HEK293 (cell line): ENCODE results near the gene CDH11.

Experiments used
- CTCF ChIA-PET: fragments of 350-600 bp; formaldehyde crosslinking; extraction: SDS; loops from one replicate; lab custom pipeline; 2021; ENCODE audit warnings: antibody characterized with exemption; lab: Yijun Ruan, JAX
- POLR2A ChIA-PET: fragments of 300-600 bp; formaldehyde crosslinking; extraction: SDS; loops from one replicate; lab custom pipeline; 2020; ENCODE audit warnings: antibody characterized with exemption, inconsistent platforms; lab: Yijun Ruan, JAX
- H3K27ac ChIP-seq: fragments of 200-500 bp; sonication (Bioruptor generic); 2 replicates; pipeline ENCODE4 v1.5.1; 2014; ENCODE audit warnings: low read depth, low read length, control low read depth, inconsistent platforms; ENCODE audit errors: extremely low read depth
- H3K36me3 ChIP-seq, 2 experiments: fragments of 200-500 bp in 1 of 2; sonication (Bioruptor generic) in 1 of 2; 1 replicate in 1 of 2; 2 replicates in 1 of 2; pipeline ENCODE4 v1.5.1; 2014 to 2017; ENCODE audit warnings: inconsistent platforms in 2 of 2, low read length in 2 of 2; ENCODE audit not compliant: control insufficient read depth in 2 of 2, insufficient read depth in 1 of 2
- H3K4me1 ChIP-seq: fragments of 200-500 bp; sonication (Bioruptor generic); 2 replicates; pipeline ENCODE4 v1.5.1; 2014; ENCODE audit warnings: mild to moderate bottlenecking, low read length, inconsistent platforms; ENCODE audit not compliant: control insufficient read depth, insufficient read depth
- H3K4me3 ChIP-seq: 2 replicates; pipeline ENCODE4 v1.5.1; 2011; ENCODE audit warnings: low read depth, mild to moderate bottlenecking, control low read depth, low read length, moderate library complexity
- H3K9me3 ChIP-seq: fragments of 200-500 bp; sonication (Bioruptor generic); 2 replicates; pipeline ENCODE4 v1.5.1; 2014; ENCODE audit warnings: low read depth, low read length, inconsistent platforms; ENCODE audit not compliant: control insufficient read depth, insufficient read depth
- EGR2 ChIP-seq: fragments of 450-650 bp; formaldehyde crosslinking; IDR thresholded peaks from 2 replicates; pipeline ENCODE4 v1.5.1; 2016; ENCODE audit warnings: low read depth, missing biosample characterization, missing genetic modification characterization
- GFI1B ChIP-seq: fragments of 450-650 bp; formaldehyde crosslinking; IDR thresholded peaks from 2 replicates; pipeline ENCODE4 v1.5.1; 2016; ENCODE audit warnings: missing biosample characterization, missing genetic modification characterization
- PRDM1 ChIP-seq: fragments of 450-650 bp; formaldehyde crosslinking; IDR thresholded peaks from 2 replicates; pipeline ENCODE4; 2016; ENCODE audit warnings: missing biosample characterization, missing genetic modification characterization
- SETDB1 ChIP-seq: IDR thresholded peaks from one replicate; pipeline ENCODE4 v1.6.1; 2017; ENCODE audit warnings: mild to moderate bottlenecking, low read length, moderate library complexity, mixed read lengths; ENCODE audit not compliant: insufficient read length
- TCF7L2 ChIP-seq: IDR thresholded peaks from 2 replicates; pipeline ENCODE4 v1.6.1; 2011; ENCODE audit warnings: low read depth, mild to moderate bottlenecking, inconsistent platforms, low read length, moderate library complexity, borderline replicate concordance
- YY2 ChIP-seq: fragments of 450-650 bp; formaldehyde crosslinking; IDR thresholded peaks from 2 replicates; pipeline ENCODE4 v1.5.1; 2016; ENCODE audit warnings: missing biosample characterization, missing genetic modification characterization
- ZNF175 ChIP-seq: fragments of 450-650 bp; formaldehyde crosslinking; IDR thresholded peaks from 2 replicates; pipeline ENCODE4 v1.5.1; 2016; ENCODE audit warnings: missing biosample characterization, missing genetic modification characterization
- ZNF23 ChIP-seq: fragments of 450-650 bp; formaldehyde crosslinking; IDR thresholded peaks from 2 replicates; pipeline ENCODE4 v1.5.1; 2016; ENCODE audit warnings: missing biosample characterization, missing genetic modification characterization, borderline replicate concordance
- ZNF292 ChIP-seq: fragments of 450-650 bp; formaldehyde crosslinking; IDR thresholded peaks from 2 replicates; pipeline ENCODE4 v1.5.1; 2016; ENCODE audit warnings: low read depth, missing biosample characterization, missing genetic modification characterization, borderline replicate concordance
- ZNF548 ChIP-seq: fragments of 450-650 bp; formaldehyde crosslinking; IDR thresholded peaks from 2 replicates; pipeline ENCODE4 v1.5.1; 2016; ENCODE audit warnings: missing biosample characterization, missing genetic modification characterization
- ZNF610 ChIP-seq: fragments of 450-650 bp; formaldehyde crosslinking; IDR thresholded peaks from 2 replicates; pipeline ENCODE4 v1.5.1; 2016; ENCODE audit warnings: missing biosample characterization, missing genetic modification characterization, borderline replicate concordance
- ZNF658 ChIP-seq: fragments of 450-650 bp; formaldehyde crosslinking; IDR thresholded peaks from 2 replicates; pipeline ENCODE4; 2016; ENCODE audit warnings: missing biosample characterization, missing genetic modification characterization
- ZNF701 ChIP-seq: fragments of 450-650 bp; formaldehyde crosslinking; IDR thresholded peaks from 2 replicates; pipeline ENCODE4 v1.5.1; 2016; ENCODE audit warnings: missing biosample characterization, missing genetic modification characterization
- ZNF747 ChIP-seq: fragments of 450-650 bp; formaldehyde crosslinking; IDR thresholded peaks from 2 replicates; pipeline ENCODE4 v1.5.1; 2016; ENCODE audit warnings: missing biosample characterization, missing genetic modification characterization
- ZNF76 ChIP-seq: fragments of 450-650 bp; formaldehyde crosslinking; IDR thresholded peaks from 2 replicates; pipeline ENCODE4; 2016; ENCODE audit warnings: low read depth, missing biosample characterization, missing genetic modification characterization, borderline replicate concordance
- TF ChIP-seq, protein P1 (sequence below): fragments of 450-650 bp; formaldehyde crosslinking; IDR thresholded peaks from 2 replicates; pipeline ENCODE4 v1.5.1; 2017; ENCODE audit warnings: missing biosample characterization, missing genetic modification characterization
- TF ChIP-seq, protein P2 (sequence below): fragments of 450-650 bp; formaldehyde crosslinking; IDR thresholded peaks from 2 replicates; pipeline ENCODE4 v1.5.1; 2016; ENCODE audit warnings: missing biosample characterization, missing genetic modification characterization
- TF ChIP-seq, protein P3 (sequence below): fragments of 450-650 bp; formaldehyde crosslinking; IDR thresholded peaks from 2 replicates; pipeline ENCODE4 v1.5.1; 2017; ENCODE audit warnings: missing biosample characterization, missing genetic modification characterization
- TF ChIP-seq, protein P4 (sequence below): fragments of 450-650 bp; formaldehyde crosslinking; IDR thresholded peaks from 2 replicates; pipeline ENCODE4 v1.5.1; 2016; ENCODE audit warnings: missing biosample characterization, missing genetic modification characterization

Gene CDH11

DNA sequence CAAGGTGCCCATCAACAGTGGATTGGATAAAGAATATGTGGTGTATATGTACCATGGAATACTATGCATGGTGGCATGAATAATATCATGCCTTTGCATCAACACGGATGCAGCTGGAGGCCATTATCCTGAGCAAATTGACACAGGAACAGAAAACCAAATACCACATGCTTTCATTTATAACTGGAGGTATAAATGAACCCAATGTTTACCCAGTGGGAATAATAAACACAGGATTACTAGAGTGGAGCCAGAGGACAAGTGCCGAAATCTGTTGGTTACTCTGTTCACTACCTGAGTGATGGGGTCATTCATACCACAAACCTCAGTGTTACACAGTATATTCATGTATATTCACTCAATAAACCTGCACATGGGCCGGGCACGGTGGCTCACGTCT lies 125.2 kb downstream of the CDH11 start:
- CTCF ChIA-PET = no interaction called here
- POLR2A ChIA-PET = no interaction called here
- no peaks in the 10 kb centered on the region for H3K9me3 ChIP-seq
- no peak overlapping the region for H3K27ac ChIP-seq
- TF ChIP-seq ZNF747 (tag by site-specific recombination) = no peak
- no peak for TF ChIP-seq PRDM1 (tag by site-specific recombination)
- TF ChIP-seq ZNF658 (tag by site-specific recombination) = no peak
- TF ChIP-seq SETDB1 = no peak
- TF ChIP-seq ZNF701 (tag by site-specific recombination) = no peak
- TF ChIP-seq ZNF292 (tag by site-specific recombination) = no peak
- no peak for TF ChIP-seq ZNF610 (tag by site-specific recombination)
- TF ChIP-seq GFI1B (tag by site-specific recombination) = no peak
- no peak for TF ChIP-seq EGR2 (tag by site-specific recombination)
- no peak for TF ChIP-seq TCF7L2
- no peak for TF ChIP-seq ZNF23 (tag by site-specific recombination)
- H3K4me1 ChIP-seq = no peaks in the 10 kb centered on the region
- H3K4me3 ChIP-seq = no peak overlapping the region
- H3K36me3 ChIP-seq = peaks cover 0 to 9% of the 10 kb centered on the region in 2 experiments; a peak in 2 of 3 replicates

DNA sequence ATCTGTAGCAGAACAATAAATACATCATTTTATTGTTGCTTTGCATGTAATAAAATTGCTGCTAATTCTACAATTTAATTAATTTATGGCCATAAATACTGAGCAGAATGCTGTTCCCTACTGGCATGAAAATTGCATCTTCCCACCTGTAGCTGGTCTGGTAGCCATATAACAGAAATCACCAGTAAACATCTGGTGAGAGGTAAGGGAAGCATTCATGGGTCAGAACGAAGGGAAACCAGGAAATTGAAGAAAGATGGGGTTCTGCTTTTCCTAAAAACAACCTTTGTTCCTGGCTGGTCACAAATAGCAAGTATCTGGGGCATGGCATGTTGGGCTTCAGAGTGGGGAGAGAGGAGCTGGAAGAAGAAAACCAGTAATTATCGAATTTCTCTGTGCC lies 128.4 kb downstream of the CDH11 start:
- Histone ChIP-seq H3K4me1 (no peaks in the 10 kb centered on the region), H3K9me3 (no peaks in the 10 kb centered on the region), H3K36me3 (peaks cover 0 to 15% of the 10 kb centered on the region in 2 experiments; a peak in 2 of 3 replicates), H3K27ac (no peak overlapping the region), H3K4me3 (no peak overlapping the region)
- ChIA-PET CTCF (interaction anchor here (0.7 kb wide), 1 partner anchor 1045 kb away, joined by 3 read pairs; no protein-coding TSS in a partner anchor), POLR2A (no interaction called here)
- TF ChIP-seq ZNF548 (tag by site-specific recombination) (no peak), ZNF76 (no peak), ZNF175 (tag by site-specific recombination) (no peak), YY2 (tag by site-specific recombination) (no peak)
- TF ChIP-seq, protein P1, sequence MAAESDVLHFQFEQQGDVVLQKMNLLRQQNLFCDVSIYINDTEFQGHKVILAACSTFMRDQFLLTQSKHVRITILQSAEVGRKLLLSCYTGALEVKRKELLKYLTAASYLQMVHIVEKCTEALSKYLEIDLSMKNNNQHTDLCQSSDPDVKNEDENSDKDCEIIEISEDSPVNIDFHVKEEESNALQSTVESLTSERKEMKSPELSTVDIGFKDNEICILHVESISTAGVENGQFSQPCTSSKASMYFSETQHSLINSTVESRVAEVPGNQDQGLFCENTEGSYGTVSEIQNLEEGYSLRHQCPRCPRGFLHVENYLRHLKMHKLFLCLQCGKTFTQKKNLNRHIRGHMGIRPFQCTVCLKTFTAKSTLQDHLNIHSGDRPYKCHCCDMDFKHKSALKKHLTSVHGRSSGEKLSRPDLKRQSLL (tag by site-specific recombination) = no peak
- TF ChIP-seq, protein P2, sequence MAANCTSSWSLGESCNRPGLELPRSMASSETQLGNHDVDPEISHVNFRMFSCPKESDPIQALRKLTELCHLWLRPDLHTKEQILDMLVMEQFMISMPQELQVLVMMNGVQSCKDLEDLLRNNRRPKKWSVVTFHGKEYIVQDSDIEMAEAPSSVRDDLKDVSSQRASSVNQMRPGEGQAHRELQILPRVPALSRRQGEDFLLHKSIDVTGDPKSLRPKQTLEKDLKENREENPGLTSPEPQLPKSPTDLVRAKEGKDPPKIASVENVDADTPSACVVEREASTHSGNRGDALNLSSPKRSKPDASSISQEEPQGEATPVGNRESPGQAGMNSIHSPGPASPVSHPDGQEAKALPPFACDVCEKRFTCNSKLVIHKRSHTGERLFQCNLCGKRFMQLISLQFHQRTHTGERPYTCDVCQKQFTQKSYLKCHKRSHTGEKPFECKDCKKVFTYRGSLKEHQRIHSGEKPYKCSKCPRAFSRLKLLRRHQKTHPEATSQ (tag by site-specific recombination) = no peak
- TF ChIP-seq, protein P3, sequence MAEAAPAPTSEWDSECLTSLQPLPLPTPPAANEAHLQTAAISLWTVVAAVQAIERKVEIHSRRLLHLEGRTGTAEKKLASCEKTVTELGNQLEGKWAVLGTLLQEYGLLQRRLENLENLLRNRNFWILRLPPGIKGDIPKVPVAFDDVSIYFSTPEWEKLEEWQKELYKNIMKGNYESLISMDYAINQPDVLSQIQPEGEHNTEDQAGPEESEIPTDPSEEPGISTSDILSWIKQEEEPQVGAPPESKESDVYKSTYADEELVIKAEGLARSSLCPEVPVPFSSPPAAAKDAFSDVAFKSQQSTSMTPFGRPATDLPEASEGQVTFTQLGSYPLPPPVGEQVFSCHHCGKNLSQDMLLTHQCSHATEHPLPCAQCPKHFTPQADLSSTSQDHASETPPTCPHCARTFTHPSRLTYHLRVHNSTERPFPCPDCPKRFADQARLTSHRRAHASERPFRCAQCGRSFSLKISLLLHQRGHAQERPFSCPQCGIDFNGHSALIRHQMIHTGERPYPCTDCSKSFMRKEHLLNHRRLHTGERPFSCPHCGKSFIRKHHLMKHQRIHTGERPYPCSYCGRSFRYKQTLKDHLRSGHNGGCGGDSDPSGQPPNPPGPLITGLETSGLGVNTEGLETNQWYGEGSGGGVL = no peak
- TF ChIP-seq, protein P4, sequence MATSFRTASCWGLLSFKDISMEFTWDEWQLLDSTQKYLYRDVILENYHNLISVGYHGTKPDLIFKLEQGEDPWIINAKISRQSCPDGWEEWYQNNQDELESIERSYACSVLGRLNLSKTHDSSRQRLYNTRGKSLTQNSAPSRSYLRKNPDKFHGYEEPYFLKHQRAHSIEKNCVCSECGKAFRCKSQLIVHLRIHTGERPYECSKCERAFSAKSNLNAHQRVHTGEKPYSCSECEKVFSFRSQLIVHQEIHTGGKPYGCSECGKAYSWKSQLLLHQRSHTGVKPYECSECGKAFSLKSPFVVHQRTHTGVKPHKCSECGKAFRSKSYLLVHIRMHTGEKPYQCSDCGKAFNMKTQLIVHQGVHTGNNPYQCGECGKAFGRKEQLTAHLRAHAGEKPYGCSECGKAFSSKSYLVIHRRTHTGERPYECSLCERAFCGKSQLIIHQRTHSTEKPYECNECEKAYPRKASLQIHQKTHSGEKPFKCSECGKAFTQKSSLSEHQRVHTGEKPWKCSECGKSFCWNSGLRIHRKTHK (tag by site-specific recombination) = no peak
